ENCODE measurements around the gene UROD.
"Not testable (repeated sequence)": the region's sequence is repeated elsewhere in the genome, so short reads cannot be mapped to it uniquely, and the experiment has no call there.

The UROD gene

GRCh38 chr1:45037456-45037855 lies 25.4 kb downstream of the UROD start:
- in situ Hi-C loops (cut with MboI; ENCODE audit: low sequenced_read_pairs) = no loop called here

- in situ Hi-C loops (cut with MboI; ENCODE audit: low sequenced_read_pairs) = no loop called here
Observed at GRCh38 chr1:45038240-45038639, 26.2 kb downstream of the UROD start.

DNA sequence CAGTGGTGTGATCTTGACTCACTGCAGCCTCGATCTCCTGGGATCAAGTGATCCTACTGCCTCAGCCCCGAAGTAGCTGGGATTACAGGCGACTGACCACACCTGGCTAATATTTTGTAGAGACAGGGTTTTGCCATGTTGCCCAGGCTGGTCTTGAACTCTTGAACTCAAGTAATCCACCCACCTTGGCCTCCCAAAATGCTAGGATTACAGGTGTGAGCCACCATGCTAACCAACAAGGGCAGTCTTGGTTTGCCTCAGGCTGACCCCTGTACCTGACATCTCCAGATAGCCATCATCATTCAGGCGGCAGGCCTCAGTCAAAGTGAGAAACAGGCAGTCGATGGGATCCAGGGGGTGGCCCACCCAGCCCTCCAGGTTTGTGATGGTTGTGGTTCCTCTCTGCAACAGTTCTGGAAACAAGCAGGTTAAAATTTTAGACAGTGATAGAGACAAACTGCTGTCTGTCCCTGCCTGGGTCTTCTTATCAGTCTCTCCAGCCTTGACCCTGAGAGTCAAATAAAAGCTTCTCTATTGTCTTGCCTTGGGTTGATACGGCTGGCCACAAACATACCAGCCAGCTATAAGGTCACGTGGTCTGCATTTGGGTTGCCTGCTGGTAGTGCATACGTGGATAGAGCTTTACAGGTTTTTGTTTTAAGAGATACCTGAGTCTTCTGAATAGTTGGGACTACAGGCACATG lies 26.8 kb downstream of the UROD start:
- in situ Hi-C loops (cut with MboI; ENCODE audit: low sequenced_read_pairs) = no loop called here

DNA sequence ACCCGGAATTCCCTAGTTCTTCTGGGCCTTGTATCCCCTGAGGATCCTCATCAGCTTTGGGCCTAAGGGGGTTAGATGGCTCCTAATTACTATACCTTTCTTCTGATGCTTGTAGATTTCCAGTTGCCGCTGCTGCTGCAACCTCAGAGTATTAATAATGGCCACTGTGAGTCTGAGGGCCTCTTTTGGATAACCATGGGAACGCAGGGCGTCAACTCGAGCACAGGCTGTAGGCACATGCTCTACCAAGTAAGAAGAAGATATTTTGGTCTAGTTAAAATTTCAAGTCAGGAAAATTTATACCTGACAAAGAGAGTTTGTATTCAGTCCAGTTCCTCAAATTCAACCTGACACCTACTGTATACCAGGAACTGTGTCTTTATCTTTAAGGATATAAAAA lies 28.2 kb downstream of the UROD start:
- in situ Hi-C loops (cut with MboI; ENCODE audit: low sequenced_read_pairs) = no loop called here

DNA sequence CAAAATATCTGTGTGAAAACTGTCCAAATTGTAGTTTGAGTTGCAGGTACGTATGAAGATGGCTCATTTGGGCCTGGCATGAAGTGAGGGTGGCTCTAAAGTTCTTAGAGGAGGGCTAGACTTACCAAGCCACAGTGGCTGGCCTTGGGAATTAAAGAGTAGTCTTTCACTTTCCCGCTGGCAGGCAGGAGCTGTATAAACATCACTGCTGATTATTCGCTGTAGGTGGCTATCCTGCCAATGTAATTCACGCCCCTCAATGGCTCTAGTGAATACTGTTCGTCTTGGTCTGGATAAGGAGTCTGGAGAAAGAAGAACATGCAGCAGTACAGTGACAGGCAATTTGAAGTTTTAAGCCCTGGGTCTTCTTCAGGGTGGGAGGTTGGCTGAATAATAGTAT lies 31.0 kb downstream of the UROD start:
- in situ Hi-C loops (cut with MboI; ENCODE audit: low sequenced_read_pairs) = no loop called here

GRCh38 chr1:45044916-45045315 lies 32.9 kb downstream of the UROD start:
- in situ Hi-C loops (cut with MboI; ENCODE audit: low sequenced_read_pairs) = no loop called here

GRCh38 chr1:45047032-45047431 lies 35.0 kb downstream of the UROD start:
- in situ Hi-C loops (cut with MboI; ENCODE audit: low sequenced_read_pairs) = no loop called here

GRCh38 chr1:45051005-45051772 lies 39.1 kb downstream of the UROD start:
- in situ Hi-C loops (cut with MboI; ENCODE audit: low sequenced_read_pairs) = no loop called here

DNA sequence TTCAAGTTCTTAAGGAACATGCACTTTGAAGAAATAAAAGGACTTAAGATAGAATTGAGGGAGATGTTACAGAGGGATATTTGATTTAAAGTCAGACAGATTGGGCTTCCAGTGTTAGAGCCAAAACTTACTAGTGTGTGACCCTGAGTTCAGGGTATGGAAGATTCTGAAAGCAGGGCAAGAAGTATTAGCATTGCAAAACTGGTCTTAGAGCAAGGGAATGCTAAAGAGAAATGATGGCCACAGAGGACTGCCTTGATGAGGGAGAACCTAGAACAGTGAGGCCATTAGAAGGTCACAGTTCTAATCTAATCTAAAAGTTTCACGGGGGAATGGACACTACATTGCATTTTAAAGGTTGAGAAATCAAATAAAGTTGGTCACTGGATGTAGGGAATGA lies 45.5 kb downstream of the UROD start:
- in situ Hi-C loops (cut with MboI; ENCODE audit: low sequenced_read_pairs) = no loop called here

DNA sequence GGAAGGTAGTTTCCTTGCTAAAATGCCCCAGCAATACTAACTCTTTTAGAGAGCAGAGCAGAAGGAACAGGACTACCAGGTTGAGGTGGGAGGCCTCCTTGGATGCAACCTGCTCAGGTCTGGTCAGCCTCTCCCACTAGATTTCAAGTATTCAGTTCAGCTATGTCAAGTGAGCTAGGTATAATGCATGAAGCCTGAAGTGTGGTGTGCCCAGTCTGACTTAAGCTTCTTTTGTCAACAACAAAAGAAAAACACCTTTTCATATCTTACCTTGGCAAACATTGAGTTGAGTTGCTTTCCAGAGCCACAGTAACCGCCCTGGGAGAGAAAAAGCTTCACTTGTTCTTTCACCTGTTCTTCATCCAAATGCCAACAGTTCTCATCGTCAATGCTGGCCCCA lies 47.8 kb downstream of the UROD start:
- in situ Hi-C loops (cut with MboI; ENCODE audit: low sequenced_read_pairs) = no loop called here

- in situ Hi-C loops (cut with MboI; ENCODE audit: low sequenced_read_pairs) = not testable (repeated sequence)
Observed at GRCh38 chr1:45062463-45062862, 50.4 kb downstream of the UROD start.

DNA sequence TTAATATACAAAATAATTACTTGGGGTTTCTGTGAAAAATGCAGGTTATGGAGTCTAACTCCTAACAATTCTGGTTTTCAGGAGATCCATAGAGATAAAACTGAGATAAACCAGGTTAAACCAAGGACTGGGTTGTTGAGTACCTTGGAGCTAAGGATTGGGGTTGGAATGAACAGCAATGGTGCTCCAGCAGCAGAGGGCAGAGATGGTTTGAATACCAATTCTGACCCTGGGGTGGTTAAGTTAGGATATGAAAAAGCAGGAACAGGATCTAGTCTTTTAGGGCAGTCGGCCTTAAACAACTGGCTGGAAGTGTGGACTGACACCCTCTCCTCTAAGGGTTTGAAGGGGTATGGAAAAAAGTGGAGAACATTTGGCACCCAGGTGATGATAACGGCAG lies 53.0 kb downstream of the UROD start:
- in situ Hi-C loops (cut with MboI; ENCODE audit: low sequenced_read_pairs) = no loop called here

Data from HL-60/S4 (cell line).